Heart left ventricle (tissue), 16 donors: ENCODE data around the gene BAIAP2. TPM values are rescaled to one million over a fixed set of nuclear protein-coding genes. Genes with fewer than 3 reads are reported as not detected.
A peak's percentile ranks its signal among the peaks of the same experiment; 100 is the strongest.

Experiments used
- ATAC-seq, 4 donors: fragments of 200-7000 bp; cut with Tn5 transposase; one replicate each; pipeline ENCODE4 v1.9.1; 2020 to 2022; ENCODE audit warnings: moderate library complexity in 4 of 4, mild to moderate bottlenecking in 3 of 4, moderate number of reproducible peaks in 1 of 4
- DNase-seq, 5 donors: peaks; one replicate each; pipeline ENCODE4 v3.0.0-alpha.2; 2020
- H3K27ac ChIP-seq, 12 donors: fragments of 200-600 bp; sonication (generic) in 4 of 12; one replicate each; pipeline versions ENCODE4 v1.5.0 to v1.8.0; 2016 to 2022; ENCODE audit warnings: mild to moderate bottlenecking in 2 of 12
- H3K27me3 ChIP-seq, 9 donors: fragments of 200-600 bp; sonication (generic) in 2 of 9; one replicate each; pipeline versions ENCODE4 v1.5.1 to v1.8.0; 2016 to 2022; ENCODE audit warnings: mild to moderate bottlenecking in 3 of 9
- H3K36me3 ChIP-seq, 9 donors: fragments of 200-600 bp; sonication (generic) in 2 of 9; one replicate each; pipeline versions ENCODE4 v1.5.0 to v1.8.0; 2018 to 2022; ENCODE audit warnings: mild to moderate bottlenecking in 2 of 9
- H3K4me1 ChIP-seq, 12 donors: fragments of 200-600 bp; sonication (generic) in 4 of 12; one replicate each; pipeline versions ENCODE4 v1.5.0 to v1.8.0; 2016 to 2022; ENCODE audit warnings: mild to moderate bottlenecking in 3 of 12
- H3K4me3 ChIP-seq, 12 donors: fragments of 200-600 bp; sonication (generic) in 4 of 12; one replicate each; pipeline versions ENCODE4 v1.5.0 to v1.8.0; 2017 to 2022; ENCODE audit warnings: mild to moderate bottlenecking in 9 of 12, moderate library complexity in 4 of 12
- H3K9me3 ChIP-seq, 12 donors: fragments of 200-600 bp; sonication (generic) in 4 of 12; one replicate each; pipeline versions ENCODE4 v1.5.0 to v1.8.0; 2016 to 2022; ENCODE audit warnings: mild to moderate bottlenecking in 1 of 12
- CTCF ChIP-seq, 12 donors: fragments of 200-600 bp; sonication (generic) in 4 of 12; IDR thresholded peaks; one replicate each; pipeline versions ENCODE4 v1.5.0 to v1.8.0; 2018 to 2022; ENCODE audit warnings: antibody characterized with exemption in 12 of 12, mild to moderate bottlenecking in 5 of 12
- POLR2A ChIP-seq, 2 donors: fragments of 450-650 bp; IDR thresholded peaks; one replicate each; pipeline ENCODE4 v1.6.1; 2017; ENCODE audit warnings: antibody characterized with exemption in 2 of 2, mild to moderate bottlenecking in 2 of 2, moderate library complexity in 2 of 2
- WGBS, 4 donors: extraction: QIAGEN DNeasy Blood & Tissue Kit in 2 of 4; methylation state at CpG; one replicate each; pipeline versions ENCODE4 v1.1.5 to v1.1.7; 2013 to 2018; 5-methylcytosine and 5-hydroxymethylcytosine counted together
- intact Hi-C, 10 donors: fragments of 100-400 bp; cut with DNase I; formaldehyde crosslinking; loops; one replicate each; pipeline versions ENCODE4 v1.11.1 to v1.14.2; 2022
- polyA plus RNA-seq, 2 donors: library from polyadenylated mRNA; stranded (reverse); fragments of 200-250 nt; gene quantifications; one replicate each; pipeline ENCODE4 v1.2.3, GENCODE V29; 2013
- total RNA-seq, 9 donors: library from RNA; depleted of rRNA in 2 of 9; stranded (reverse); fragments of >200 nt in 2 of 9; fragmentation: NEBNext Ultra II Directional in 3 of 9; extraction: Animal tissue kit (Norgen Biotek cat#: 25700) in 3 of 9; gene quantifications; one replicate each; pipeline versions ENCODE4 v1.1.0 to v1.2.4, GENCODE V29; 2016 to 2023
- donor health status: ischemic (EF 13 %, LVEDD 7.1; RV severe dilation, severe dysfunction).
- donor health status: healthy with polysubstance abuse.
- donor health status: DM: no; HTN: yes; CAD: no.
- donor health status: DM: no; HTN: no; CAD: no.
- donor health status: ischemic (EF 25% LVEDD 6.9; RV normal size, moderate dysfunction).
- donor health status: ischemic (EF 25% LVEDD 5.7; RV mildly dilated, moderate dysfunction).
- donor health status: healthy.
- donor health status: DM: yes; HTN: yes; CAD: no.
- donor health status: ischemic (EF 35%, LVEDD 5.7; RV mildly dilated, moderate dysfunction).
- donor health status: nonischemic (EF 11% LVEDD 7.7; RV severe dilation, severe dysfunction).
- donor health status: DM: yes; HTN: yes; CAD: no.
- donor health status: PGD.
- donor health status: ischemic (EF 29% LVEDD 5.4; RV normal size, mild dysfunction).
- donor health status: nonischemic (EF 23%, LVEDD 6.1; RV moderate dilation, normal function).

The BAIAP2 gene
- total and polyA plus RNA-seq, 11 donors: 8.9 to 30.2 (median 18.5) TPM

- TF ChIP-seq CTCF (IDR thresholded peaks at IDR 0.05) (no peak), POLR2A (IDR thresholded peaks at IDR 0.05) (no peak)
- Histone ChIP-seq H3K27me3 (peaks cover 0 to 3% (median 0%) of the 10 kb centered on the region in 9 donors), H3K36me3 (no peaks in the 10 kb centered on the region), H3K4me1 (no peaks in the 10 kb centered on the region), H3K27ac (no peak overlapping the region), H3K4me3 (no peak overlapping the region), H3K9me3 (peaks cover 0 to 14% (median 6%) of the 10 kb centered on the region in 12 donors)
- intact Hi-C loops: loop anchor here in 1 of 10 donors (10.0 kb wide), 1 partner anchor 224 kb away; the partner anchor contains the start of genes NDUFAF8 and TEPSIN
- ATAC-seq: no peak
- no peak for DNase-seq
- 62 to 81% (median 72%) methylated on average over 2 of the region's 2 CpGs for WGBS, 4 donors
Measured at GRCh38 chr17:81010935-81011334, 24.0 kb upstream of the BAIAP2 start.

- DNase-seq (no peak), ATAC-seq (no peak)
- WGBS, 4 donors: 53 to 60% (median 57%) methylated on average over 3 of the region's 3 CpGs
- H3K4me1 ChIP-seq: no peaks in the 10 kb centered on the region
- H3K27me3 ChIP-seq: no peaks in the 10 kb centered on the region
- intact Hi-C loops: loop anchor here in 1 of 10 donors (10.0 kb wide), 1 partner anchor 223 kb away; the partner anchor contains the start of genes NDUFAF8 and TEPSIN
- no peak overlapping the region for H3K4me3 ChIP-seq
- peaks cover 0 to 22% (median 8%) of the 10 kb centered on the region in 12 donors for H3K9me3 ChIP-seq
- no peak for TF ChIP-seq CTCF (IDR thresholded peaks at IDR 0.05)
- TF ChIP-seq POLR2A (IDR thresholded peaks at IDR 0.05): no peak
- no peak overlapping the region for H3K27ac ChIP-seq
- H3K36me3 ChIP-seq: no peaks in the 10 kb centered on the region
Measured at GRCh38 chr17:81011951-81012350, 23.0 kb upstream of the BAIAP2 start.

GRCh38 chr17:81012574-81013447, 22.1 kb upstream of the BAIAP2 start:
- no peak overlapping the region for H3K4me3 ChIP-seq
- peaks cover 0 to 6% (median 2%) of the 10 kb centered on the region in 12 donors for H3K4me1 ChIP-seq
- TF ChIP-seq CTCF (IDR thresholded peaks at IDR 0.05) (no peak), POLR2A (IDR thresholded peaks at IDR 0.05) (no peak)
- intact Hi-C loops: loop anchor here in 1 of 10 donors (10.0 kb wide), 1 partner anchor 222 kb away; the partner anchor contains the start of genes NDUFAF8 and TEPSIN
- H3K36me3 ChIP-seq: no peaks in the 10 kb centered on the region
- peaks cover 0 to 23% (median 8%) of the 10 kb centered on the region in 12 donors for H3K9me3 ChIP-seq
- H3K27me3 ChIP-seq: no peaks in the 10 kb centered on the region
- H3K27ac ChIP-seq: no peak overlapping the region
- 87 to 92% (median 92%) methylated on average over 11 to 13 of the region's 13 CpGs for WGBS, 4 donors
- DNase-seq: peak in 1 of 5 donors; percentile 8
- no peak for ATAC-seq

- H3K36me3 ChIP-seq: no peaks in the 10 kb centered on the region
- intact Hi-C loops: loop anchor here in 1 of 10 donors (10.0 kb wide), 1 partner anchor 221 kb away; the partner anchor contains the start of genes NDUFAF8 and TEPSIN
- H3K27ac ChIP-seq: no peak overlapping the region
- peaks cover 0 to 23% (median 8%) of the 10 kb centered on the region in 12 donors for H3K9me3 ChIP-seq
- WGBS, 4 donors: 68 to 82% (median 70%) methylated on average over 6 of the region's 6 CpGs
- DNase-seq: peak in 1 of 5 donors; percentile 6
- ATAC-seq: no peak
- TF ChIP-seq POLR2A (IDR thresholded peaks at IDR 0.05) (no peak), CTCF (IDR thresholded peaks at IDR 0.05) (no peak)
- no peak overlapping the region for H3K4me3 ChIP-seq
- no peaks in the 10 kb centered on the region for H3K27me3 ChIP-seq
- peaks cover 0 to 14% (median 8%) of the 10 kb centered on the region in 12 donors for H3K4me1 ChIP-seq
Measured at GRCh38 chr17:81013642-81014041, 21.3 kb upstream of the BAIAP2 start.
